ENCODE data around the gene TENT4B. TPM values are rescaled to one million over a fixed set of nuclear protein-coding genes. Genes with fewer than 3 reads are reported as not detected.

The TENT4B gene
- total RNA-seq, 1 experiment from 2014 or later: 13.0 TPM

DNA sequence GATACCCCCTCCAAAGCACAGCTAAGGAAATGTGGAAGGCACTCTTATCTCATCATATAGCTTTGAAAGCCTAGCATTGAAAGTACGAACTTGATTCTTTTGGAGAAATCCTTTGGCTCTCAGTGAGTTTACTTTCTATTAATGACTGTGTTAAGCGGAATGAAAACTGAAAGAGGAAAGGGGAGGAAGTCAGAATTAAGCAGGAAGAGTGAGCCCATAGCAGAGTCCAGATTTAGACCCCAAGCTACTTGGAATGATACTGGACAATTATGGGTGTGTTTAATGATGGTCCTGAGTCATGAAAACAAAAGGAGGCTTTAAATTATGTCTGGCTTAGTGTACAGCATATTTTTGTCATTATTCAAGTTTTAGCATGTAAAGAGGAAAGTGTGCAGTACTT is 42.2 kb downstream of the TENT4B start:
- peaks cover 0 to 5% of the 10 kb centered on the region in 2 experiments; a peak in 2 of 4 replicates for H3K4me1 Mint-ChIP-seq
- H3K23ac ChIP-seq (ENCODE audit: insufficient read length, low read depth, low read length): no peak overlapping the region
- H4K91ac ChIP-seq (ENCODE audit: insufficient read length, low read depth, low read length): no peak overlapping the region
- no peak overlapping the region for H3K4me3 Mint-ChIP-seq
- no peaks in the 10 kb centered on the region for H3K23me2 ChIP-seq (ENCODE audit: insufficient read length, low read depth, low read length, poor library complexity, severe bottlenecking)
- no peak overlapping the region for H3K4ac ChIP-seq (ENCODE audit: low read depth, low read length)
- no peaks in the 10 kb centered on the region for H4K20me1 ChIP-seq (ENCODE audit: control insufficient read depth, insufficient read depth, insufficient read length)
- no peak overlapping the region for H3K18ac ChIP-seq (ENCODE audit: insufficient read length, low read depth, low read length)
- H4K8ac ChIP-seq (replicated peaks; ENCODE audit: insufficient read length, low read depth, low read length): no peak overlapping the region
- H3K27me3 Mint-ChIP-seq (ENCODE audit: low read depth): no peaks in the 10 kb centered on the region
- H2BK5ac ChIP-seq (ENCODE audit: insufficient read length, low read length): no peak overlapping the region
- H2AFZ ChIP-seq (ENCODE audit: low read length): no peak overlapping the region
- no CpG with 5 or more reads among the region's 2 CpGs for WGBS (ENCODE audit: extremely low coverage, insufficient read length, low lambda C conversion rate)
- H2BK120ac ChIP-seq (ENCODE audit: low read depth, low read length, poor library complexity, severe bottlenecking): no peak overlapping the region
- no peak overlapping the region; a peak in 1 of 7 replicates for H3K27ac Mint-ChIP-seq
- H3T11ph ChIP-seq (ENCODE audit: low read length): no peak overlapping the region
- H3K9ac ChIP-seq (ENCODE audit: extremely low read depth, insufficient read length, low read length): no peak overlapping the region
- H3K79me1 ChIP-seq (ENCODE audit: insufficient read depth, low read depth, low read length, poor library complexity, severe bottlenecking): peaks cover 8% of the 10 kb centered on the region
- no peaks in the 10 kb centered on the region; a peak in 1 of 5 replicates for H3K9me3 Mint-ChIP-seq
- no peak overlapping the region for H2BK12ac ChIP-seq (ENCODE audit: insufficient read length, low read depth, low read length)
- H4K5ac ChIP-seq (ENCODE audit: insufficient read length, low read depth, low read length): no peak overlapping the region
- H3K14ac ChIP-seq (ENCODE audit: insufficient read depth, low read length): no peak overlapping the region
- H3K9me3 ChIP-seq (ENCODE audit: control insufficient read depth, low read depth, low read length): no peaks in the 10 kb centered on the region
- no peak overlapping the region for H3K56ac ChIP-seq (ENCODE audit: insufficient read length, low read depth, low read length)
- TF ChIP-seq, protein P1, sequence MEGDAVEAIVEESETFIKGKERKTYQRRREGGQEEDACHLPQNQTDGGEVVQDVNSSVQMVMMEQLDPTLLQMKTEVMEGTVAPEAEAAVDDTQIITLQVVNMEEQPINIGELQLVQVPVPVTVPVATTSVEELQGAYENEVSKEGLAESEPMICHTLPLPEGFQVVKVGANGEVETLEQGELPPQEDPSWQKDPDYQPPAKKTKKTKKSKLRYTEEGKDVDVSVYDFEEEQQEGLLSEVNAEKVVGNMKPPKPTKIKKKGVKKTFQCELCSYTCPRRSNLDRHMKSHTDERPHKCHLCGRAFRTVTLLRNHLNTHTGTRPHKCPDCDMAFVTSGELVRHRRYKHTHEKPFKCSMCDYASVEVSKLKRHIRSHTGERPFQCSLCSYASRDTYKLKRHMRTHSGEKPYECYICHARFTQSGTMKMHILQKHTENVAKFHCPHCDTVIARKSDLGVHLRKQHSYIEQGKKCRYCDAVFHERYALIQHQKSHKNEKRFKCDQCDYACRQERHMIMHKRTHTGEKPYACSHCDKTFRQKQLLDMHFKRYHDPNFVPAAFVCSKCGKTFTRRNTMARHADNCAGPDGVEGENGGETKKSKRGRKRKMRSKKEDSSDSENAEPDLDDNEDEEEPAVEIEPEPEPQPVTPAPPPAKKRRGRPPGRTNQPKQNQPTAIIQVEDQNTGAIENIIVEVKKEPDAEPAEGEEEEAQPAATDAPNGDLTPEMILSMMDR (conservative IDR thresholded peaks at IDR 0.05): no peak
- no peaks in the 10 kb centered on the region for H3K27me3 ChIP-seq (ENCODE audit: insufficient read depth, low read length)
- no peak overlapping the region for H2AK5ac ChIP-seq (ENCODE audit: insufficient read length, low read length)
- no peak for DNase-seq
- no peak overlapping the region for H3K27ac ChIP-seq (ENCODE audit: insufficient read length, low read depth, low read length)
- no peak overlapping the region for H2BK20ac ChIP-seq (ENCODE audit: low read depth, low read length, poor library complexity, severe bottlenecking)
- H2BK15ac ChIP-seq (ENCODE audit: low read depth, low read length): no peak overlapping the region
- no peaks in the 10 kb centered on the region for H3K4me1 ChIP-seq (ENCODE audit: insufficient read depth, low read length)
- H3K79me2 ChIP-seq (ENCODE audit: insufficient read depth, low read length): peaks cover 6% of the 10 kb centered on the region; the same call in 1 of the 2 replicates
- H3K36me3 Mint-ChIP-seq (ENCODE audit: insufficient read depth in 1 of 3, low read depth in 3 of 3): peaks cover 2 to 5% (median 4%) of the 10 kb centered on the region in 3 experiments; a peak in 6 of 7 replicates
- H3K4me2 ChIP-seq (ENCODE audit: insufficient read depth, insufficient read length, low read length): no peak overlapping the region
